ENCODE data around the gene NGFR.
"Not testable (repeated sequence)": the region's sequence is repeated elsewhere in the genome, so short reads cannot be mapped to it uniquely, and the experiment has no call there.

Gene NGFR

DNA sequence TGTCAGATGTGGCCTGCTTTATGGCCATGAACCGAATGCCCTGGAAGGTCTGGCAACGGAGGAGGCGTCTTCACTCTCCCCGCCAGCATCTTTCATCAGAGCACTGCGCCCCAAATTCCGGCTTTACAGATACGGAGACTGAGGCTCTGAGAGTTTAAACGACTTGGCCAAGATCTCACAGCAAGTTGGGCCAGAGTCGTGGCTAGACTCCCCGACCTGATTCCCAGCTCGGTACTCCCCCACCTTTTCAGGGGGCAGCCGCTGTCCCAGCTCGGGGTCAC lies 1.7 kb downstream of the NGFR start:
- DNase-seq, result no peak

DNA sequence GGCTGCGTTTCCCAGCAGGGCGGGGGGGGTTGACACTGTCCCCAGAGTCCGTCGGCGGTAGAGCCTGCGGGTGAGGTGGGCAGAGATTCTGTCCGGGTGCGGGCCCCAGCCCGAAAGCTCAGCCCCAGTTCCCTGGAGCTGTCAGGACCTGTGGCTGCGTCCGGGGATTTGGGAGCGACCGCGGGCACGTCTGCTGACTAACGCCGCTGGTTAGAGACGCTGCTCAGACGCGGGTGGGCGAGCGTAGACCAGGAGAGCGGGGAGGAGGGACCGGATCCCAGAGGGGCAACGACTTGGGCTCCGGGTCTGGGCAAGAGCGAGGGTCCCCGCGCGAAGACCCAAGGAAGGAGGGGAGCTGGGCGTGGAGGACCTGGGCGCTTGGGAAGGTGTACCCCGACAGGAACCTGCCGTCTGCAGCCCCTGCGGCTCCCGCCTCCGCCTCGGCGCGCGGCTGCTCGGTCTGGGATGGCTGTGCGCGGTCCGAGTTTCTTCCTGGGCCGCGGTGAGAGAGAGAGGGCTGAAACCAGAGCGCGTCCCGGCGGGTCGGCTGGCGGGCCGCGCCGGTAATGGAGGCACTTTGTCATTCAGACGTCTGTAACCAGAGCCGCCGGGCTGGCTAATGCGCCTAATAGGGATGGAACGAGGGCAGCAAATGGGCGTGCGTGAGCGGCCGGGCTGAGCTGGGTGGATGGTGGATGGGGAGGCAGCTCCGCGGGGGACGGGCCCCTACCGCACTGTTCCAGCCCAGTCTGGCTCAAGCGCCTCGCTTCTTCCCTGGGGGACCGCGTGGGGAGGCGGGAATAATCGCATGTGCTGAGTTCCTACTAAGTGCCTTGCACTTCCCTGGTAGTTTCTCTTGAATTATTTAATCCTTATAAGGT lies 2.3 kb downstream of the NGFR start:
- DNase-seq, result peak; percentile 9

DNA sequence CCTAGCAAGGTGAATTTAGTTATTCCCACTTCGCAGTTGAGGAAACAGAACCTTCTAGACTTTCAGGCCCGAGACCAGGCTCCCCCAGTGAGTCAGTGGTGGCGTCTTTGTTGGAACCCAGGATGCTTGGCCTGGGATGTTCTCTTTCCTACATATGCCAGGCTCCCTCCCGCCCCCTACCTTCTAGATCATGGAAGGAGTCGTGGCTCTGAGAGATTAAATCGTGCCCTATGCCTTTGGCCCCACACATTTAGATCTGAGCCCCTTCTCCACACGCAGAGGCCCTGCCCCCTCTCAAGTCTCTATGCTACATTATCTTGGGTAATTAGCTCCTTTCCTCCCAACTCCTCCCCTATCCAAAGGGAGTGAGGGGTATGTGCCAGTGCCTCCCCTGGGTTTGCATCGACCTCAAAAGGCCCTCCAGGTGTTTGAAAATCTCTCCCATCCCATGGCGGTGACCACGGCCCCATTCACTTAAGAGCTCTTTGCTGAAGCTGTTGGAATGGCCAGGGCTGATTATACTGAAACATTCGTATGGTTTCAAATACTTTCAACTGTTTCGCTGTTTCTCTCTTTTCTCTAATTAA lies 3.0 kb downstream of the NGFR start:
- DNase-seq, result no peak

DNA sequence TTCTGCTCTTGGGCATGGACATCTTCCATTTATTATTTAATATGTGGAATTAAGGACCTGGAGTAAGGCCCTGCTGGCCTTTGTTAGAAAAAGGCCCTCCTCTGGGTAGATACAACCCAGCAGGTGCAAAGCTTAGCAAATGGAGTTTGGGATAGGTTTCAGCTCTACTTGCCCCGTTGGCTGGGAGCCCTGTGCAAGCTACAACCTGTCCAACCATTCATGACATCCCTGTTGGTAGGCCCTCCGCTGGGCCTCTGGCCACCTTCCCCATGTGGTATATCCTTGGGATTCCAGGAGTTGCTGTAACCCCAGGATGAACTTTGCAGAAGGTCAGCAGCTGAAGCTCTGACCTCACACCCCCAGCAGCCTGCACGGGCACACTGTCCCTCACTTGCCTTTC lies 6.4 kb downstream of the NGFR start:
- DNase-seq, result no peak

DNA sequence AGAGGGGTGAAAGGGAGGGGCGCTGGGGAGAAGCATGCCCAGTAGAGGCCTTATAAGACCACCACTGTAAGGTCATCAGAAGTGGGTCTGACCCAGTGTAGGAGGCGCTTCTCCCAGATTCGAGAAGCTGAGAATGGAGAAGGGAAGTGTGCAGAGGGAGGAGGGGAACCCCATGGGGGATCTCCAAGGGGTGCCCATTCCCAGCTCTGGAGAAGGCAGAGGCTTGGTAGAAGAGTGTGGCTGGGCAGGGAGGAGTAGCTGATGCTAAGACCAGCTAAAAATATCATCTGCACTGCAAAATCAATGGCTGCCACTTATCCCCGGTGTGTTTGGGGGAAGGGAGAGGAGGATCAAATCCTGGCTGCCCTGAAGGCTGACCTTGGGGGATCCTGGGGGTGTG lies 7.2 kb downstream of the NGFR start:
- DNase-seq, result no peak

DNA sequence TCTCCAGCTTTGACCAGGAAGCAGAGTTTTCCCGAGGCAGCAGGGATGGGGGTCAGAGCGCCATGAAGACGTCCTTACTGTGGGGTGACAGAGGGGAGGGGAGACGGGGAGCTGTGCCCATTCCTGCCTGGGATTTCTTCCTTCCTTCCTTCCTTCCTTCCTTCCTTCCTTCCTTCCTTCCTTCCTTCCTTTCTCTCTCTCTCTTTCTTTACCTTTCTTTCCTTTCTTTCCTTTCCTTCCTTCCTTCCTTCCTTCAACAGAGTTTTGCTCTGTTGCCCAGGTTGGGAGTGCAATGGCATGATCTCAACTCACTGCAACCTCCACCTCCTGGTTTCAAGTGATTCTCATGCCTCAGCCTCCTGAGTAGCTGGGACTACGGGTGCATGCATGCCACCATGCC lies 7.6 kb downstream of the NGFR start:
- not testable (repeated sequence) for DNase-seq

DNA sequence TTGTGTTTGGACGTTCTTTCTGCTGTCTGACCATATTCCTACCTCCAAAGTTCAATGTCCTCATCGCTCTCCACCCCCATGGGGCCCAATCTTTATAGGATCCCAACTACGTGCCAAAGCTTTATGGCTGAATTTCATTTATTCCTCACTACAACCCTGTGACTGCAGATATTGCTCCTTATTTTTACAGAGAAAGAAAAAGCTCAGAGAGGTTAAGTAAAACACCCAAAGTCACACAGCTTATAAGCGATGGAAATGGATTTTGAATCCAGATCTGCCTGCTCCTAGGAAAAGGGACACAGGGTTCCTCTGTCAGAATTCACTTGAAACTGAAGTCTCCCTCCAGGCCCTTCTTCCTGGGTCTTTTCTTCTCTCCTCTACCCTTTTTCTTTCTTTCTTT lies 9.3 kb downstream of the NGFR start:
- no peak for DNase-seq

DNA sequence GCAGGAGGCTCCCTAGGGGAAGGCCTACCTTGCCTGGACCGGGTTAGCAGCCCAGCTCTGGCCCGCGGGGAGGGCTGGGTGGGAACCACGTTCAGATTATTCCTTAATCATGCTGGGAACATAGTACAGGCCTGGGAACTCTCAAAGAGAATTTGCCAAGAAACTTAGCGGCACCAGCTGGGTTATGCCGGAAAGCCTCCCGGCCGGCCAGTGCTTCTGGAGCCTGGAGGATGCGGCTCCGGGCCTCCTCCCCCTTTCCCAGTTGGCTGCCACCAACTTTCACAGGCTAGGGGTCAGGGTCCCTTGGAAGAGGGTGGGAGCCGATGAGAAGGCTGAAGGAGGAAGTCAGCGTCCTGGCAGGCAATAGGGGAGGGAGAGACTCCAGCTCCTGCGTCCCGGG lies 10.8 kb downstream of the NGFR start:
- no peak for DNase-seq

DNA sequence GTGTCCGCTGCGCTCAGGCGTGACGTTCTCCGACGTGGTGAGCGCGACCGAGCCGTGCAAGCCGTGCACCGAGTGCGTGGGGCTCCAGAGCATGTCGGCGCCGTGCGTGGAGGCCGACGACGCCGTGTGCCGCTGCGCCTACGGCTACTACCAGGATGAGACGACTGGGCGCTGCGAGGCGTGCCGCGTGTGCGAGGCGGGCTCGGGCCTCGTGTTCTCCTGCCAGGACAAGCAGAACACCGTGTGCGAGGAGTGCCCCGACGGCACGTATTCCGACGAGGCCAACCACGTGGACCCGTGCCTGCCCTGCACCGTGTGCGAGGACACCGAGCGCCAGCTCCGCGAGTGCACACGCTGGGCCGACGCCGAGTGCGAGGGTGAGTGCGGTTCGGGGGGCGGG lies 11.2 kb downstream of the NGFR start:
- no peak for DNase-seq

DNA sequence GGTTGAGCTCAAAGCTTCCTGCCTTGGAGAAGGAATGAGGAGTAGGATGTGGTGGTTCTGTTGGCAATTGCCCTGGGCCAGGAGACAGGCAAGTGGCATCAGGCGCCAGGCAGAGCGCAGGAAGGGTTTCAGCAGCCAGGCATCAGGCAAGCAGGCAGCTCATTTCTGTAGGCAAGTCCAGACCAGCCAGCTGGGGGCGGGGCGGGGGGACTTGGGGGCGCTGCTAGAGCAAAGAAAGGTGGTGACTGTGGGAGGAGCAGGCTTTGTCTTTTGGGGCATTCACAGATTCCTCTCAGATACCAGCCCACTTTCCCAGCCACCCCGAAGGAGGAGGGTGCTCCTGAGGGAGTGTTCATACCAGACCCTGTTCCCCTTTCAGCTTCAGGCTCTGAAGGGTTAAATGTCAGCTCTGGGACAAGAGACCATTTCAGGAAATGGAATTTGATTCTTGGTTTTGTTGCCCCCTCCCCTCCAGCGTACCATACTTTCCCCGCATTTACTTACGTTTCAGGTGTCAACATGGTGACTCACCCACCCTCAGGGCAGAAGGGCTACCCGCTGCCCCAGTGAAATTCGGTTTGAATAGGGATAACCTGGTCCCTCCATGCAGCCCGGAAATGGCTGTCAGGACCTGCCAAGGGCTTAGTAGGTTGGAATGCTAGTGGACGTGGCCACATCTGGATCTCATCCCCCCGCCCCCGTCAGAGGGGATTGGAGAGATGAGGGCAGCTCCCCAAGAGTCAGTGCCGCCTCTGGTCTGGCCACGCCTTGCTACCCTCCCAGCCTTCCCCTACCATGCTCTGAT lies 13.2 kb downstream of the NGFR start:
- no peak for DNase-seq

DNA sequence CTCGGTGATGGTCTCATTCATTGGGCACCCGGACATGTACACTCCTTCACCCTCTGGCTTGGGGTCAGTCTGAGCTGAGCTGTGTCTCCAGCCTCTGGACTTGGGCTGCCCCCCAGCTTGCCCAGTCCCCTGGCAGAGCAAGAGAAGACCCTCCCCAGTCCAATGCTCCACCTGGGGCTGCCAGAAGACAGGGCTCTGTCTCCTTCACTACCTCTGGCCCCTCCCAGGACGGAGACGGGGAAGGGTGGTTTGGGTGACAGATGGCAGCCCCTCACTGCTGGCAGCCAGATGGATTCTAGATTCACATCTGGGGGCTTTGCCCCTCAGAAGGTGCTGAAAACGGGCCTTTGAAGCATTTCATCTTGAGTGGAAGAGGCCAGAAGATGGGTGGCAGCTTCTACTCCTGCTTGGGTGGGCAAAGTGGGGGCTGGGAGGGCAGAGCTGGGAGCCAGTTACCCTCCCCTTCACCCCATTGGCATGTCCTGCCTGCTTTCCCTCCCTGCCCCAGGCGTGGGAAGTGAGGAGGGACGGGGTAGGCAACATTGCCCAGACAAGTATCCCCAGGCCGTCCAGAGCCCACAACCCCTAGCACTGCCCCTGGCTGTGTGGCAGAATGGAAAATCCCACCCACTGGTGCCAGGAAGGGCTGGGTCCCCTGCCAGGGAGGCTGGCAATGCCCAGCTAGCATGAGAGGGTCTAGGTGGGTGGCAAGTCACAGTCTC lies 13.9 kb downstream of the NGFR start:
- no peak for DNase-seq

DNA sequence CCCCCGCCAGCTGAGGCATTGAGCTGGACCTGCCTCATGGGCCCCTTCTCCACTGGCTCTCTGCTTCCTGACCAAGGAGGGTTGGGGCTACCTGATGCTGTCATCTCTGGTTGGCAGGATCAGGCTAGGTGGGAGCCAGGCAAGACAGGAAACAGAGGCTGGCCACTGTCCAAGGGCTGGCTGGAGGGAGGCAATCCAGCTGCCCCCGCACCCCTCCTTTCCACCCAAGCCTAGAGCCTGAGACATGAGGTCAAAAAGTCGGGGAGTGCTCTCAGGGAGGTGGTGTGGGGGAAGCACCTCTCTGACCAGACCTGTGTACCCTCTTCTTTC lies 14.5 kb downstream of the NGFR start:
- no peak for DNase-seq

DNA sequence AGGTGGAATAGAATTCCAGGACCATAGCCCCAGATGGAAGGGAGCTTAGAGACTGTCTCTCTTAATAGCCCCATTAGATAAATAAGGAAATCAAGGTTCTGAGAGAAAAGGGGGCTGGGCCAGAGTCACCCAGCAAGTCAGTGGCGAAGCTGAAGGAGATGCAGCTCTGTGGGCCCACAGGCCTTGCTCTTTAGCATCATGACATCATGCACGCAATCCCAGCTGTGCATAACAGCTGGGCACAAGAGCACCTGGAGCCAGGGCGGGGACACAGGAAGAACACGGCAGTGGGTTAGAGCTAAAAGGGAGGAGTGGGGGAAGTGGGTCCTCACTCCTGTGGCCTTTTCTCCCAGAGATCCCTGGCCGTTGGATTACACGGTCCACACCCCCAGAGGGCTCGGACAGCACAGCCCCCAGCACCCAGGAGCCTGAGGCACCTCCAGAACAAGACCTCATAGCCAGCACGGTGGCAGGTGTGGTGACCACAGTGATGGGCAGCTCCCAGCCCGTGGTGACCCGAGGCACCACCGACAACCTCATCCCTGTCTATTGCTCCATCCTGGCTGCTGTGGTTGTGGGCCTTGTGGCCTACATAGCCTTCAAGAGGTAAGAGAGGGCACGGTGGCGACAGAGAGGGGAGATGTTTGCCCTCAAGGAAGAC lies 15.1 kb downstream of the NGFR start:
- DNase-seq, result no peak

DNA sequence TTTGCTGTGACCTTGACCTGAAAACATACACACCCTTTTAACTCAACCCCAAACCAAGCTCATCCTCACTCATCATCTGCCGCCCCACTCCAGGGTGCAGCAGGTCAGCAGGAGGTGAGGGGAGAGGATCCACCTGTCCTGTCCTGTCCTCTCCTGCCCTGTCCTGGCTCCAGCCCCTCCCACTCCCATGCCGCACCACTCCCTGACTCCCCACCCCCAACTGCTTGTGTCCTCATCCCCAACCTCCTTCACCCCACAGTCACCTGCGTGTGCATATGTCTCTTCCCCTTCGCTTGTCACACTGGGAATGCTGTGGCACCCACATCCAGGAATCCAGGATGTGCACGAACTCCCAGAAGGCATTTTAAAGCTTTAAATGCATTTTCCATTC lies 15.6 kb downstream of the NGFR start:
- DNase-seq, result no peak

DNA sequence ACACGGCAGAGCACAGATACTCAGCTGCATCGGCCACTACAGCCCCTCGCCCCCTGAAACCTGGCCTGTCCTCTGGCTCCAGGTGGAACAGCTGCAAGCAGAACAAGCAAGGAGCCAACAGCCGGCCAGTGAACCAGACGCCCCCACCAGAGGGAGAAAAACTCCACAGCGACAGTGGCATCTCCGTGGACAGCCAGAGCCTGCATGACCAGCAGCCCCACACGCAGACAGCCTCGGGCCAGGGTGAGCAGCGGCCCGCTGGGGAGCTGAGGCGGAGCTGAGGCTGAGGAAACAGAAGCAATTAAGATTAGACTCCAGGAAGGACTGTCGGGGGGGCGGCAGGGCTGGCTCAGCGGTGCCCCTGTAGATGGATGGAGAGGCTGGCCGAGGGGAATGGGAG lies 16.7 kb downstream of the NGFR start:
- DNase-seq, result no peak

DNA sequence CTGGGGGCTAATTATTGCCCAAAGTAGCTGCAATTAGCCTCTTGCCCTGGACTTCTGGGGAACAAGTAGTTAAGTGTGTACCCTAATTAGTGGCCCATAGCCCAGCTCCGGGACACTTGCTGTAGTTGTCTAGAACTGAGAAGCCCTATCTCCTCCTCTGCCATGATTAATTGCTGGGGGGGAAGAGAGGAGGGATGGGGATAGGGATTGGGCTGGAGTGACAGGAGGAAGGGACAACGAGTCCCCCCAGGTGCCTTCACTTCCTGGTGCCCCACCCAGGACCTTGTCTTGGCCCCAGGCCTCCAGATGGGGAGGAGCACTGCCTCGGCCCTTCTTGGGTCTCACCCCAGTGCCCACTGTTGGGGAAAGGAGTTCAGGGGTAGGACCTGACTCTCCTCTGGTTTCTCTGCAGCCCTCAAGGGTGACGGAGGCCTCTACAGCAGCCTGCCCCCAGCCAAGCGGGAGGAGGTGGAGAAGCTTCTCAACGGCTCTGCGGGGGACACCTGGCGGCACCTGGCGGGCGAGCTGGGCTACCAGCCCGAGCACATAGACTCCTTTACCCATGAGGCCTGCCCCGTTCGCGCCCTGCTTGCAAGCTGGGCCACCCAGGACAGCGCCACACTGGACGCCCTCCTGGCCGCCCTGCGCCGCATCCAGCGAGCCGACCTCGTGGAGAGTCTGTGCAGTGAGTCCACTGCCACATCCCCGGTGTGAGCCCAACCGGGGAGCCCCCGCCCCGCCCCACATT lies 17.4 kb downstream of the NGFR start:
- DNase-seq, result no peak

DNA sequence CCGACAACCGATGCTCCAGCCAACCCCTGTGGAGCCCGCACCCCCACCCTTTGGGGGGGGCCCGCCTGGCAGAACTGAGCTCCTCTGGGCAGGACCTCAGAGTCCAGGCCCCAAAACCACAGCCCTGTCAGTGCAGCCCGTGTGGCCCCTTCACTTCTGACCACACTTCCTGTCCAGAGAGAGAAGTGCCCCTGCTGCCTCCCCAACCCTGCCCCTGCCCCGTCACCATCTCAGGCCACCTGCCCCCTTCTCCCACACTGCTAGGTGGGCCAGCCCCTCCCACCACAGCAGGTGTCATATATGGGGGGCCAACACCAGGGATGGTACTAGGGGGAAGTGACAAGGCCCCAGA lies 17.9 kb downstream of the NGFR start:
- DNase-seq, result no peak

DNA sequence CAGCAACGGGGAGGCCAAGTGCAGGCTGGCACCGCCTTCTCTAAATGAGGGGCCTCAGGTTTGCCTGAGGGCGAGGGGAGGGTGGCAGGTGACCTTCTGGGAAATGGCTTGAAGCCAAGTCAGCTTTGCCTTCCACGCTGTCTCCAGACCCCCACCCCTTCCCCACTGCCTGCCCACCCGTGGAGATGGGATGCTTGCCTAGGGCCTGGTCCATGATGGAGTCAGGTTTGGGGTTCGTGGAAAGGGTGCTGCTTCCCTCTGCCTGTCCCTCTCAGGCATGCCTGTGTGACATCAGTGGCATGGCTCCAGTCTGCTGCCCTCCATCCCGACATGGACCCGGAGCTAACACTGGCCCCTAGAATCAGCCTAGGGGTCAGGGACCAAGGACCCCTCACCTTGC lies 18.5 kb downstream of the NGFR start:
- no peak for DNase-seq

DNA sequence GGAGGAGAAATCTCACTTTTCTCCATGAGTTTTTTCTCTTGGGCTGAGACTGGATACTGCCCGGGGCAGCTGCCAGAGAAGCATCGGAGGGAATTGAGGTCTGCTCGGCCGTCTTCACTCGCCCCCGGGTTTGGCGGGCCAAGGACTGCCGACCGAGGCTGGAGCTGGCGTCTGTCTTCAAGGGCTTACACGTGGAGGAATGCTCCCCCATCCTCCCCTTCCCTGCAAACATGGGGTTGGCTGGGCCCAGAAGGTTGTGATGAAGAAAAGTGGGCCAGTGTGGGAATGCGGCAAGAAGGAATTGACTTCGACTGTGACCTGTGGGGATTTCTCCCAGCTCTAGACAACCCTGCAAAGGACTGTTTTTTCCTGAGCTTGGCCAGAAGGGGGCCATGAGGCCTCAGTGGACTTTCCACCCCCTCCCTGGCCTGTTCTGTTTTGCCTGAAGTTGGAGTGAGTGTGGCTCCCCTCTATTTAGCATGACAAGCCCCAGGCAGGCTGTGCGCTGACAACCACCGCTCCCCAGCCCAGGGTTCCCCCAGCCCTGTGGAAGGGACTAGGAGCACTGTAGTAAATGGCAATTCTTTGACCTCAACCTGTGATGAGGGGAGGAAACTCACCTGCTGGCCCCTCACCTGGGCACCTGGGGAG lies 19.1 kb downstream of the NGFR start:
- DNase-seq, result no peak

DNA sequence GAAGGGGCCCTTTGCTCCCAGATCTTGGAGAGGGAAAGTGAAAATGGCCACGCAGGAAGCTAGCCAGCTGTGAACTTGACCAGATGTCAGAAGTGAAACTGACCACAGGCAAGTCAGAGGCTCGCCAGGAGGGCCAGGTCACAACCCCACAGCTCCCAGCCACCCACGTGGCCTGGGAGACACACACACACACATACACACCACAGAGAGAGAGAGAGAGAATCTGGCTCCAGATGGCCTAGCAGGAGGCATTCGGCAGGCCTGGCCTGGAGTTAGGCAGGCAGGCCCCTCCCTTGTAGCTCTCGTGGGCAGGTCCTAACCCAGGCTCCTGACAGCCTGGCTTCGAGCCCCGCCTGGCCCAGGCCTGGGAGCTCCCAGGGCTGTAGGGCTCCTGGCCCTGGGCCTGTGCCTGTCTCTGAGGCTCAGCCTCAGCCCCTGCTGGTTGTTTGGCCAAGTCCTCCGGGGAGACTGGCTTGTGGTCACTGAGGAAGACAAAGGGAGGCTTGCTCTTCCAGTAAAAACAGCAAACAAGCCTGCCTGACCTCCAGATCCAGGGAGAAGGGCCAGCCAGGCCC lies 20.2 kb downstream of the NGFR start:
- DNase-seq, result no peak

DNA sequence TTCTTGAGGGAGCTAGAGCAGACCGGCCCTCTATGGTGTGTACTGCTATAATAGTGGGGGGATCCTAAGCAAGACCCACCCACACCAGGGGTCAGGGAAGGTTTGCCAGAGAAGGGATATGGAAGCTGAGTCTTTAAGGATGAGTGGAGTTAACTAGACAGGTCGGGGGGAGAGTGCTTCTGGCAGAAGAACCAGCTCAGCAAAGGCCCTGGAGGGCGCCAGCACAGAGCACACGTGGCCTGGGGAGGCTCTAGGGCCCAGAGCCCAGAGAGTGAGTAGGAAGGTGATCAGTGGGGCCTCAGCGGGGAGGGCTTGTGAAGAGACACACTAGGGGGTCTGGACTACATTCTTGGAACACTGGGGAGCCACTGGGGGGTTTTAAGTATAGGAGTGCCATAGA lies 21.1 kb downstream of the NGFR start:
- no peak for DNase-seq
